Osteoblast (primary cell): ENCODE data around the gene C15orf40. TPM values are rescaled to one million over a fixed set of nuclear protein-coding genes. Genes with fewer than 3 reads are reported as not detected.

ENCODE experiments used
- DNase-seq: peaks from one replicate; pipeline ENCODE4 v3.0.0; 2011; ENCODE audit warnings: low spot score, mixed read lengths; ENCODE audit not compliant: insufficient read length; ENCODE audit errors: missing footprints
- H2AFZ ChIP-seq: 2 replicates; pipeline ENCODE4 v1.6.0; 2011; ENCODE audit warnings: mild to moderate bottlenecking, low read length
- H3K27ac ChIP-seq: 2 replicates; pipeline ENCODE4 v1.5.1; 2011; ENCODE audit warnings: mild to moderate bottlenecking, low read depth, low read length, moderate library complexity
- H3K27me3 ChIP-seq: 2 replicates; pipeline ENCODE4 v1.6.0; 2012; ENCODE audit warnings: mild to moderate bottlenecking, control low read depth, inconsistent platforms, low read length, moderate library complexity; ENCODE audit not compliant: insufficient read depth
- H3K36me3 ChIP-seq: 2 replicates; pipeline ENCODE4 v1.5.1; 2011; ENCODE audit warnings: mild to moderate bottlenecking, low read length, control low read depth, moderate library complexity; ENCODE audit not compliant: insufficient read depth
- H3K4me1 ChIP-seq: 2 replicates; pipeline ENCODE4 v1.5.1; 2011; ENCODE audit warnings: mild to moderate bottlenecking, low read length, control low read depth, moderate library complexity; ENCODE audit not compliant: insufficient read depth
- H3K4me2 ChIP-seq: 2 replicates; pipeline ENCODE4 v1.6.0; 2011; ENCODE audit warnings: mild to moderate bottlenecking, low read length; ENCODE audit not compliant: insufficient read depth
- H3K4me3 ChIP-seq: fragments of 200-600 bp; sonication (generic); 3 replicates; pipeline ENCODE4 v1.5.1; 2012; ENCODE audit warnings: mild to moderate bottlenecking, low read length, inconsistent platforms; ENCODE audit not compliant: insufficient read depth
- H3K79me2 ChIP-seq: 2 replicates; pipeline ENCODE4 v1.6.0; 2012; ENCODE audit warnings: mild to moderate bottlenecking, low read length, control low read depth, inconsistent platforms; ENCODE audit not compliant: insufficient read depth
- H3K9me3 ChIP-seq: 2 replicates; pipeline ENCODE4 v1.5.1; 2011; ENCODE audit warnings: low read depth, low read length, control low read depth
- H4K20me1 ChIP-seq: 2 replicates; pipeline ENCODE4 v1.6.0; 2012; ENCODE audit warnings: mild to moderate bottlenecking, low read length, control low read depth; ENCODE audit not compliant: insufficient read depth
- CTCF ChIP-seq: IDR thresholded peaks from 2 replicates; pipeline ENCODE4 v1.5.1; 2011; ENCODE audit warnings: mild to moderate bottlenecking, low read depth, low read length, moderate library complexity; ENCODE audit errors: extremely low read depth
- total RNA-seq: library from RNA; depleted of rRNA; stranded (reverse); fragments of >200 nt; gene quantifications from 2 replicates; pipeline ENCODE4 v1.2.3, GENCODE V29; 2012

Gene C15orf40
- total RNA-seq, 1 donor: 13.4 TPM

- DNase-seq: peak; percentile 91
- Histone ChIP-seq H3K27ac (no peak overlapping the region), H2AFZ (peak overlapping the region; percentile 65)
Observed at GRCh38 chr15:82999905-83000671, 11.4 kb downstream of the C15orf40 start.

GRCh38 chr15:82999426-82999825, 12.0 kb downstream of the C15orf40 start:
- Histone ChIP-seq H3K4me1 (peaks cover 7% of the 10 kb centered on the region), H3K79me2 (no peaks in the 10 kb centered on the region), H3K4me2 (no peak overlapping the region), H3K27me3 (no peaks in the 10 kb centered on the region), H3K9me3 (no peaks in the 10 kb centered on the region), H3K4me3 (no peak overlapping the region), H3K36me3 (no peaks in the 10 kb centered on the region), H3K27ac (no peak overlapping the region), H2AFZ (no peak overlapping the region), H4K20me1 (no peaks in the 10 kb centered on the region)
- no peak for TF ChIP-seq CTCF
- peak; percentile 64 for DNase-seq

More at GRCh38 chr15:82999905-83000671, 11.4 kb downstream of the C15orf40 start:
- Histone ChIP-seq H3K79me2 (no peaks in the 10 kb centered on the region), H3K4me3 (peak overlapping the region; percentile 69), H3K27me3 (no peaks in the 10 kb centered on the region), H3K4me1 (peaks cover 7% of the 10 kb centered on the region), H4K20me1 (no peaks in the 10 kb centered on the region), H3K4me2 (peak overlapping the region; percentile 86), H3K9me3 (no peaks in the 10 kb centered on the region), H3K36me3 (peaks cover 5% of the 10 kb centered on the region)
- TF ChIP-seq CTCF: peak; percentile 61

GRCh38 chr15:82995938-82996337, 15.5 kb downstream of the C15orf40 start:
- Histone ChIP-seq H2AFZ (no peak overlapping the region), H3K4me1 (peaks cover 7% of the 10 kb centered on the region), H3K27ac (no peak overlapping the region), H3K4me2 (no peak overlapping the region), H3K9me3 (no peaks in the 10 kb centered on the region), H3K79me2 (no peaks in the 10 kb centered on the region), H4K20me1 (no peaks in the 10 kb centered on the region), H3K27me3 (no peaks in the 10 kb centered on the region), H3K4me3 (no peak overlapping the region), H3K36me3 (no peaks in the 10 kb centered on the region)
- no peak for TF ChIP-seq CTCF
- DNase-seq: peak; percentile 88

GRCh38 chr15:82995076-82995475, 16.4 kb downstream of the C15orf40 start:
- H3K9me3 ChIP-seq: no peaks in the 10 kb centered on the region
- no peaks in the 10 kb centered on the region for H4K20me1 ChIP-seq
- no peak for DNase-seq
- no peak overlapping the region for H3K27ac ChIP-seq
- no peak overlapping the region for H2AFZ ChIP-seq
- H3K27me3 ChIP-seq: no peaks in the 10 kb centered on the region
- no peak for TF ChIP-seq CTCF
- no peak overlapping the region for H3K4me3 ChIP-seq
- H3K79me2 ChIP-seq: no peaks in the 10 kb centered on the region
- no peaks in the 10 kb centered on the region for H3K36me3 ChIP-seq
- H3K4me2 ChIP-seq: no peak overlapping the region
- H3K4me1 ChIP-seq: peaks cover 5% of the 10 kb centered on the region
